Thoracic aorta (tissue), 2 donors: ENCODE results near the gene MMP24OS. TPM values are rescaled to one million over a fixed set of nuclear protein-coding genes. Genes with fewer than 3 reads are reported as not detected.

Source experiments
- ATAC-seq: fragments of 150-250 bp; one replicate; pipeline ENCODE4 v1.8.0; 2017; ENCODE audit warnings: low read depth; ENCODE audit not compliant: insufficient number of reproducible peaks, low FRiP score
- DNase-seq: peaks from one replicate; pipeline ENCODE4 v3.0.0-alpha.2; 2020; ENCODE audit warnings: low spot score
- H3K27ac ChIP-seq, 2 donors: fragments of 200-600 bp; sonication (generic); 1 replicate in 1 of 2; 2 replicates in 1 of 2; pipeline ENCODE4 v1.5.1; 2016; ENCODE audit warnings: mild to moderate bottlenecking in 2 of 2, moderate library complexity in 2 of 2
- H3K27me3 ChIP-seq: fragments of 200-600 bp; sonication (generic); replicated peaks from 2 replicates; pipeline ENCODE4 v1.6.0; 2016; ENCODE audit warnings: mild to moderate bottlenecking; ENCODE audit not compliant: insufficient read depth
- H3K36me3 ChIP-seq: fragments of 200-600 bp; sonication (generic); one replicate; pipeline ENCODE4 v1.5.1; 2016
- H3K4me1 ChIP-seq, 2 donors: fragments of 200-600 bp; sonication (generic); 1 replicate in 1 of 2; 2 replicates in 1 of 2; pipeline versions ENCODE4 v1.5.1 to v1.6.0; 2016; ENCODE audit warnings: low read depth in 2 of 2, mild to moderate bottlenecking in 1 of 2; ENCODE audit not compliant: control insufficient read depth in 1 of 2
- H3K4me3 ChIP-seq: fragments of 200-600 bp; sonication (generic); 2 replicates; pipeline ENCODE4 v1.5.1; 2016; ENCODE audit warnings: mild to moderate bottlenecking
- H3K9me3 ChIP-seq: fragments of 200-600 bp; sonication (generic); 2 replicates; pipeline ENCODE4 v1.5.1; 2016
- CTCF ChIP-seq: fragments of 200-600 bp; sonication (generic); IDR thresholded peaks from one replicate; pipeline ENCODE4 v1.5.1; 2019; ENCODE audit warnings: antibody characterized with exemption
- total RNA-seq, 2 donors: library from RNA; depleted of rRNA; stranded (reverse); fragments of >200 nt; gene quantifications; one replicate each; pipeline versions ENCODE4 v1.1.0 to v1.2.3, GENCODE V29; 2016

Gene MMP24OS
- total RNA-seq, 2 donors from 2014 or later: 38.1 to 38.3 TPM

- peaks cover 19% of the 10 kb centered on the region for H3K36me3 ChIP-seq
- no peaks in the 10 kb centered on the region for H3K9me3 ChIP-seq
- ATAC-seq (no peak), DNase-seq (no peak)
- H3K27me3 ChIP-seq: no peaks in the 10 kb centered on the region
- H3K4me1 ChIP-seq: peaks cover 13 to 32% of the 10 kb centered on the region in 2 donors
- TF ChIP-seq CTCF: no peak
- H3K27ac ChIP-seq: no peak overlapping the region
- no peak overlapping the region for H3K4me3 ChIP-seq
These were observed 3.5 kb downstream of the MMP24OS start for GRCh38 chr20:35274172-35275092.

- Histone ChIP-seq H3K27me3 (no peaks in the 10 kb centered on the region), H3K4me3 (no peak overlapping the region), H3K9me3 (no peaks in the 10 kb centered on the region), H3K4me1 (peaks cover 13 to 38% of the 10 kb centered on the region in 2 donors), H3K27ac (no peak overlapping the region), H3K36me3 (peaks cover 20% of the 10 kb centered on the region)
- no peak for ATAC-seq
- DNase-seq: no peak
- TF ChIP-seq CTCF: no peak
These were observed 4.3 kb downstream of the MMP24OS start for GRCh38 chr20:35273449-35274171.

- H3K9me3 ChIP-seq: no peaks in the 10 kb centered on the region
- no peak for ATAC-seq
- peaks cover 12 to 30% of the 10 kb centered on the region in 2 donors for H3K4me1 ChIP-seq
- no peak overlapping the region for H3K4me3 ChIP-seq
- TF ChIP-seq CTCF: no peak
- H3K27ac ChIP-seq: no peak overlapping the region
- DNase-seq: no peak
- peaks cover 23% of the 10 kb centered on the region for H3K36me3 ChIP-seq
- no peaks in the 10 kb centered on the region for H3K27me3 ChIP-seq
These were observed 6.0 kb downstream of the MMP24OS start for GRCh38 chr20:35271904-35272303.

GRCh38 chr20:35271073-35271882 is 6.6 kb downstream of the MMP24OS start:
- Histone ChIP-seq H3K36me3 (peaks cover 27% of the 10 kb centered on the region), H3K27me3 (no peaks in the 10 kb centered on the region), H3K9me3 (no peaks in the 10 kb centered on the region), H3K4me1 (peaks cover 6 to 24% of the 10 kb centered on the region in 2 donors), H3K27ac (no peak overlapping the region), H3K4me3 (no peak overlapping the region)
- no peak for TF ChIP-seq CTCF
- ATAC-seq (no peak), DNase-seq (no peak)
